Liver (tissue), 9 donors: ENCODE measurements around the gene PMPCB. TPM values are rescaled to one million over a fixed set of nuclear protein-coding genes. Genes with fewer than 3 reads are reported as not detected.

Experiments used
- DNase-seq: peaks from one replicate; pipeline ENCODE4 v3.0.0-alpha.2; 2017; ENCODE audit warnings: low spot score
- H3K27ac ChIP-seq, 2 donors: one replicate each; pipeline ENCODE4 v1.7.0; 2013; ENCODE audit warnings: inconsistent platforms in 2 of 2, low read length in 2 of 2, control low read depth in 1 of 2, low read depth in 1 of 2, mild to moderate bottlenecking in 1 of 2
- H3K27me3 ChIP-seq, 4 donors: one replicate each; pipeline versions ENCODE4 v1.6.1 to v1.7.0; 2013; ENCODE audit warnings: low read length in 3 of 4, inconsistent platforms in 1 of 4, mild to moderate bottlenecking in 1 of 4, moderate library complexity in 1 of 4; ENCODE audit not compliant: control insufficient read depth in 4 of 4, insufficient read depth in 4 of 4
- H3K36me3 ChIP-seq, 4 donors: one replicate each; pipeline versions ENCODE4 v1.6.1 to v1.7.0; 2013; ENCODE audit warnings: low read length in 3 of 4, mild to moderate bottlenecking in 3 of 4, low read depth in 1 of 4, moderate library complexity in 1 of 4; ENCODE audit not compliant: control insufficient read depth in 4 of 4, insufficient read depth in 3 of 4
- H3K4me1 ChIP-seq, 4 donors: one replicate each; pipeline versions ENCODE4 v1.6.1 to v1.7.0; 2013; ENCODE audit warnings: low read length in 3 of 4, mild to moderate bottlenecking in 3 of 4, moderate library complexity in 1 of 4; ENCODE audit not compliant: control insufficient read depth in 4 of 4, insufficient read depth in 4 of 4
- H3K4me3 ChIP-seq, 3 donors: one replicate each; pipeline versions ENCODE4 v1.6.1 to v1.7.0; 2013; ENCODE audit warnings: low read length in 3 of 3, control low read depth in 1 of 3, low read depth in 1 of 3, mild to moderate bottlenecking in 1 of 3
- H3K9ac ChIP-seq, 2 donors: one replicate each; pipeline ENCODE4 v1.7.0; 2013; ENCODE audit warnings: low read length in 2 of 2, mild to moderate bottlenecking in 2 of 2, moderate library complexity in 2 of 2, control low read depth in 1 of 2, low read depth in 1 of 2
- H3K9me3 ChIP-seq, 4 donors: one replicate each; pipeline versions ENCODE4 v1.6.1 to v1.7.0; 2013; ENCODE audit warnings: low read length in 3 of 4; ENCODE audit not compliant: control insufficient read depth in 4 of 4
- ATF3 ChIP-seq: IDR thresholded peaks from 2 replicates; pipeline ENCODE4 v1.6.1; 2016; ENCODE audit warnings: antibody characterized with exemption
- CTCF ChIP-seq: fragments of 150-350 bp; IDR thresholded peaks from 2 replicates; pipeline ENCODE4 v1.5.1; 2017; ENCODE audit warnings: improper control_type of control experiment, low read depth, low read length; ENCODE audit not compliant: missing input control
- EGR1 ChIP-seq, 2 donors: IDR thresholded peaks; 2 replicates each; pipeline ENCODE4 v1.6.1; 2016 to 2018; ENCODE audit warnings: antibody characterized with exemption in 2 of 2, low read depth in 2 of 2
- FOXA1 ChIP-seq: IDR thresholded peaks from 2 replicates; pipeline ENCODE4 v1.6.1; 2016; ENCODE audit warnings: antibody characterized with exemption
- FOXA2 ChIP-seq: IDR thresholded peaks from 2 replicates; pipeline ENCODE4 v1.6.1; 2016; ENCODE audit warnings: antibody characterized with exemption
- GABPA ChIP-seq, 2 donors: IDR thresholded peaks in 1 of 2; conservative IDR thresholded peaks in 1 of 2; 2 replicates each; pipeline ENCODE4 v1.6.1; 2016; ENCODE audit warnings: antibody characterized with exemption in 2 of 2, mild to moderate bottlenecking in 1 of 2, moderate library complexity in 1 of 2
- HNF4A ChIP-seq, 2 donors: conservative IDR thresholded peaks; 2 replicates each; pipeline ENCODE4 v1.6.1; 2016; ENCODE audit warnings: antibody characterized with exemption in 2 of 2, mild to moderate bottlenecking in 2 of 2
- HNF4G ChIP-seq: IDR thresholded peaks from 2 replicates; pipeline ENCODE4 v1.6.1; 2016; ENCODE audit warnings: antibody characterized with exemption
- JUND ChIP-seq, 2 donors: IDR thresholded peaks; 2 replicates each; pipeline ENCODE4 v1.6.1; 2016; ENCODE audit warnings: antibody characterized with exemption in 2 of 2
- MAX ChIP-seq: IDR thresholded peaks from 2 replicates; pipeline ENCODE4 v1.6.1; 2016; ENCODE audit warnings: antibody characterized with exemption
- NR2F2 ChIP-seq: IDR thresholded peaks from 2 replicates; pipeline ENCODE4 v1.6.1; 2016; ENCODE audit warnings: antibody characterized with exemption
- RAD21 ChIP-seq, 2 donors: IDR thresholded peaks; 2 replicates each; pipeline ENCODE4 v1.6.1; 2016; ENCODE audit warnings: antibody characterized with exemption in 2 of 2, mild to moderate bottlenecking in 2 of 2
- REST ChIP-seq: IDR thresholded peaks from 2 replicates; pipeline ENCODE4 v1.6.1; 2016; ENCODE audit warnings: antibody characterized with exemption, mild to moderate bottlenecking
- RXRA ChIP-seq, 2 donors: IDR thresholded peaks; 2 replicates each; pipeline ENCODE4 v1.6.1; 2017 to 2018; ENCODE audit warnings: antibody characterized with exemption in 2 of 2, mild to moderate bottlenecking in 1 of 2
- SP1 ChIP-seq: IDR thresholded peaks from 2 replicates; pipeline ENCODE4 v1.6.1; 2018; ENCODE audit warnings: antibody characterized with exemption, mild to moderate bottlenecking
- TAF1 ChIP-seq: conservative IDR thresholded peaks from 2 replicates; pipeline ENCODE4 v1.6.1; 2016; ENCODE audit warnings: antibody characterized with exemption, mild to moderate bottlenecking
- YY1 ChIP-seq: IDR thresholded peaks from 2 replicates; pipeline ENCODE4 v1.6.1; 2016; ENCODE audit warnings: antibody characterized with exemption, mild to moderate bottlenecking
- ZBTB33 ChIP-seq: IDR thresholded peaks from 2 replicates; pipeline ENCODE4 v1.6.1; 2016; ENCODE audit warnings: antibody characterized with exemption
- WGBS: extraction: QIAGEN DNeasy Blood & Tissue Kit; methylation state at CpG from one replicate; pipeline ENCODE4 v1.1.7; 2013; 5-methylcytosine and 5-hydroxymethylcytosine counted together
- polyA plus RNA-seq, 2 donors: library from polyadenylated mRNA; stranded (reverse) in 1 of 2; unstranded in 1 of 2; fragments of 200-250 nt in 1 of 2; fragments of >200 nt in 1 of 2; fragmentation: Nextera tagmentation in 1 of 2; extraction: Ambion mirVana in 1 of 2; gene quantifications; one replicate each; pipeline versions ENCODE4 v1.2.1 to v1.2.3, GENCODE V29; 2013 to 2015
- total RNA-seq, 2 donors: library from RNA; depleted of rRNA; stranded (reverse); fragments of >200 nt; gene quantifications; one replicate each; pipeline ENCODE4 v1.2.3, GENCODE V29; 2014
- donor health status: healthy.
- donor health status: healthy.
- donor health status: healthy.
- donor health status: healthy.
- donor health status: healthy.

Gene PMPCB
- total and polyA plus RNA-seq, 4 donors = 43.3 to 59.9 (median 53.7) TPM

GRCh38 chr7:103344453-103345149 lies 47.4 kb downstream of the PMPCB start, which contains the start of gene DNAJC2:
TSS of gene DNAJC2 (minus strand) at chr7:103344767. CDS start at chr7:103344622, 145 bp downstream.
- H3K27ac ChIP-seq = peak within 1 kb of the TSS; percentile 79 to 87
- TF ChIP-seq SP1 (peak; percentile 43), RXRA (IDR thresholded peaks at IDR 0.05) (no peak), MAX (peak; percentile 90), FOXA1 (no peak), CTCF (no peak), REST (peak; percentile 58), HNF4G (no peak), TAF1 (peak; percentile 54), FOXA2 (no peak), JUND (IDR thresholded peaks at IDR 0.05) (peak in 1 of 2 donors; percentile 19), NR2F2 (peak; percentile 28), ZBTB33 (peak; percentile 42), ATF3 (no peak), RAD21 (IDR thresholded peaks at IDR 0.05) (peak; percentile 45 to 46), HNF4A (conservative IDR thresholded peaks at IDR 0.05) (peak in 1 of 2 donors; percentile 28), YY1 (peak; percentile 82), GABPA (IDR thresholded peaks at IDR 0.05 in 1 of 2, conservative IDR thresholded peaks at IDR 0.05 in 1 of 2) (peak; percentile 93 to 96), EGR1 (IDR thresholded peaks at IDR 0.05; ENCODE audit: low read depth in 2 of 2) (peak; percentile 91 to 96)
- H3K9ac ChIP-seq = peak within 1 kb of the TSS; percentile 51 to 95
- peak within 1 kb of the TSS; percentile 86 to 100 (median 98) for H3K4me3 ChIP-seq
- H3K27me3 ChIP-seq = no peaks in the 10 kb centered on the region
- WGBS = 8% methylated on average over 43 of the region's 43 CpGs
- DNase-seq = peak; percentile 82
- peaks cover 8 to 34% (median 25%) of the 10 kb centered on the region in 4 donors for H3K4me1 ChIP-seq
- no peaks in the 10 kb centered on the region for H3K9me3 ChIP-seq
- H3K36me3 ChIP-seq = peaks cover 0 to 19% (median 9%) of the 10 kb centered on the region in 4 donors
